GM04503 (cell line): ENCODE data around the gene PSMD3.
A peak's percentile ranks its signal among the peaks of the same experiment; 100 is the strongest.
"Not testable (repeated sequence)": the region's sequence is repeated elsewhere in the genome, so short reads cannot be mapped to it uniquely, and the experiment has no call there.

Experiments used
- DNase-seq: peaks from one replicate; pipeline ENCODE4 v3.0.0-alpha.2; 2012; ENCODE audit warnings: low read depth

The PSMD3 gene

DNA sequence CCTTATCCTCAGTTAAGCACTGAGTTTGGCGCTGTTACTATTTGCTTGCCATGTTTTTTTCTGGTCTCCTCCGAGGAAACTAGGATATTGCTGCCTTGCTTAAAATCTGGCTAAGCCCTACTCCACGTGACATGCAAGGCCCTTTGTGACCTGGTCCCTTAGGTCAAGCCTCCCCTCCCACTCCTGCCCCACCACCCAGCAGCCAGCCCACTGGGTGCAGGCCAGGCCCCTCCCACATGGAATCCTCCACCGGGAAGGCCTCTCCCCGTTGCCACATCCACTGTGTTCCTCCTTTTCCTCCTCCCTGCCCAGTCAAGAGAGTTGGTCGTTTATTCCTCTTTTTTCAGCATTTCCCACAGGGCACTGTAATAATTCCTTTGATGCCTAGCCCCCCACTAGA is 16.2 kb downstream of the PSMD3 start:
- DNase-seq, result no peak

GRCh38 chr17:39997543-39997942 is 16.9 kb downstream of the PSMD3 start:
- DNase-seq, result no peak

DNA sequence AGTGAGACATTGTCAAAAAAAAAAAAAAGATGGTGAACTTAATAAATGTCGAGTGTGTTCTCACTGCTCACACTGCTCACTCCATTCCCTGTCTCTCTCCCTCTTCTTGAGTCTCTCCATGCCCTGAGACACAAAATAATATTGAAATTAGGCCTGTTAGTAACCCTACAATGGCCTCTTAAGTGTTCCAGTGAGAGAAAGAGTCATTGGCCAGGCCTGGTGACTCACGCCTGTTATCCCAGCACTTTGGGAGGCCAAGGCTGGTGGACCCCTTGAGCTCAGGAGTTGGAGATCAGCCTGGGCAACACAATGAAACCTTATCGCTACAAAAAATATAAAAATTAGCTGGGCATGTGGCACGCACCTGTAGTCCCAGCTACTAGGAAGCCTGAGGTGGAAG is 18.5 kb downstream of the PSMD3 start:
- no peak for DNase-seq

DNA sequence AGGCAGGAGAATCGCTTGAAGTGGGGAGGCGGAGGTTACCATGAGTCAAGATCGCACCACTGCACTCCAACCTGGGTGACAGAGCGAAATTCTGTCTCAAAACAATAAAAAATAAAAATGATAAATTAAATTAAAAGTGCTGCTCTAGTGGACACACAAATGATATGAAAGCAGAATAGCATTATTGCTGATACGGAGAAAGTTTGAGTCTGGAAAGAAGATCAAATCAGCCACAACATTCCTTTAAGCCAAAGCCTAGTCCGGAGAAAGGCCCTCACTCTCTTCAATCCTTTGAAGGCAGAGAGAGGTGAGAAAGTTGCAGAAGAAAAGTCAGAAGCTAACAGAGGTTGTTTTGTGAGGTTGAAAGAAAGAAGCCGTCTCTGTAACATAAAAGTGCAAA is 19.6 kb downstream of the PSMD3 start:
- no peak for DNase-seq

- DNase-seq, result not testable (repeated sequence)
Measured at GRCh38 chr17:40001335-40001734, 20.7 kb downstream of the PSMD3 start.

- DNase-seq, result no peak
Measured at GRCh38 chr17:40004072-40004471, 23.5 kb downstream of the PSMD3 start.

GRCh38 chr17:40004712-40005111 is 24.1 kb downstream of the PSMD3 start:
- no peak for DNase-seq

- no peak for DNase-seq
Measured at GRCh38 chr17:40005520-40005919, 24.9 kb downstream of the PSMD3 start.

GRCh38 chr17:40010946-40011500 is 30.4 kb downstream of the PSMD3 start:
- DNase-seq, result not testable (repeated sequence)

- DNase-seq, result not testable (repeated sequence)
Measured at GRCh38 chr17:40012017-40012647, 31.5 kb downstream of the PSMD3 start.

- DNase-seq, result no peak
Measured at GRCh38 chr17:40014375-40014980, 33.9 kb downstream of the PSMD3 start.

- no peak for DNase-seq
Measured at GRCh38 chr17:40015005-40015997, 34.7 kb downstream of the PSMD3 start, which contains the start of gene CSF3. Gene CSF3 (plus strand): TSS chr17:40015440. CDS start chr17:40015475, 35 bp downstream.

DNA sequence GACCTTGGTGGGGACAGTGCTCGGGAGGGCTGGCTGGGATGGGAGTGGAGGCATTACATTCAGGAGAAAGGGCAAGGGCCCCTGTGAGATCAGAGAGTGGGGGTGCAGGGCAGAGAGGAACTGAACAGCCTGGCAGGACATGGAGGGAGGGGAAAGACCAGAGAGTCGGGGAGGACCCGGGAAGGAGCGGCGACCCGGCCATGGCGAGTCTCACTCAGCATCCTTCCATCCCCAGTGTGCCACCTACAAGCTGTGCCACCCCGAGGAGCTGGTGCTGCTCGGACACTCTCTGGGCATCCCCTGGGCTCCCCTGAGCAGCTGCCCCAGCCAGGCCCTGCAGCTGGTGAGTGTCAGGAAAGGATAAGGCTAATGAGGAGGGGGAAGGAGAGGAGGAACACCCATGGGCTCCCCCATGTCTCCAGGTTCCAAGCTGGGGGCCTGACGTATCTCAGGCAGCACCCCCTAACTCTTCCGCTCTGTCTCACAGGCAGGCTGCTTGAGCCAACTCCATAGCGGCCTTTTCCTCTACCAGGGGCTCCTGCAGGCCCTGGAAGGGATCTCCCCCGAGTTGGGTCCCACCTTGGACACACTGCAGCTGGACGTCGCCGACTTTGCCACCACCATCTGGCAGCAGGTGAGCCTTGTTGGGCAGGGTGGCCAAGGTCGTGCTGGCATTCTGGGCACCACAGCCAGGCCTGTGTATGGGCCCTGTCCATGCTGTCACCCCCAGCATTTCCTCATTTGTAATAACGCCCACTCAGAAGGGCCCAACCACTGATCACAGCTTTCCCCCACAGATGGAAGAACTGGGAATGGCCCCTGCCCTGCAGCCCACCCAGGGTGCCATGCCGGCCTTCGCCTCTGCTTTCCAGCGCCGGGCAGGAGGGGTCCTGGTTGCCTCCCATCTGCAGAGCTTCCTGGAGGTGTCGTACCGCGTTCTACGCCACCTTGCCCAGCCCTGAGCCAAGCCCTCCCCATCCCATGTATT is 35.7 kb downstream of the PSMD3 start:
- no peak for DNase-seq

DNA sequence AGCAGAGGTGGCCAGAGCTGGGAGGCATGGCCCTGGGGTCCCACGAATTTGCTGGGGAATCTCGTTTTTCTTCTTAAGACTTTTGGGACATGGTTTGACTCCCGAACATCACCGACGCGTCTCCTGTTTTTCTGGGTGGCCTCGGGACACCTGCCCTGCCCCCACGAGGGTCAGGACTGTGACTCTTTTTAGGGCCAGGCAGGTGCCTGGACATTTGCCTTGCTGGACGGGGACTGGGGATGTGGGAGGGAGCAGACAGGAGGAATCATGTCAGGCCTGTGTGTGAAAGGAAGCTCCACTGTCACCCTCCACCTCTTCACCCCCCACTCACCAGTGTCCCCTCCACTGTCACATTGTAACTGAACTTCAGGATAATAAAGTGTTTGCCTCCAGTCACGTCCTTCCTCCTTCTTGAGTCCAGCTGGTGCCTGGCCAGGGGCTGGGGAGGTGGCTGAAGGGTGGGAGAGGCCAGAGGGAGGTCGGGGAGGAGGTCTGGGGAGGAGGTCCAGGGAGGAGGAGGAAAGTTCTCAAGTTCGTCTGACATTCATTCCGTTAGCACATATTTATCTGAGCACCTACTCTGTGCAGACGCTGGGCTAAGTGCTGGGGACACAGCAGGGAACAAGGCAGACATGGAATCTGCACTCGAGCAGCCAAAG is 36.9 kb downstream of the PSMD3 start:
- no peak for DNase-seq

DNA sequence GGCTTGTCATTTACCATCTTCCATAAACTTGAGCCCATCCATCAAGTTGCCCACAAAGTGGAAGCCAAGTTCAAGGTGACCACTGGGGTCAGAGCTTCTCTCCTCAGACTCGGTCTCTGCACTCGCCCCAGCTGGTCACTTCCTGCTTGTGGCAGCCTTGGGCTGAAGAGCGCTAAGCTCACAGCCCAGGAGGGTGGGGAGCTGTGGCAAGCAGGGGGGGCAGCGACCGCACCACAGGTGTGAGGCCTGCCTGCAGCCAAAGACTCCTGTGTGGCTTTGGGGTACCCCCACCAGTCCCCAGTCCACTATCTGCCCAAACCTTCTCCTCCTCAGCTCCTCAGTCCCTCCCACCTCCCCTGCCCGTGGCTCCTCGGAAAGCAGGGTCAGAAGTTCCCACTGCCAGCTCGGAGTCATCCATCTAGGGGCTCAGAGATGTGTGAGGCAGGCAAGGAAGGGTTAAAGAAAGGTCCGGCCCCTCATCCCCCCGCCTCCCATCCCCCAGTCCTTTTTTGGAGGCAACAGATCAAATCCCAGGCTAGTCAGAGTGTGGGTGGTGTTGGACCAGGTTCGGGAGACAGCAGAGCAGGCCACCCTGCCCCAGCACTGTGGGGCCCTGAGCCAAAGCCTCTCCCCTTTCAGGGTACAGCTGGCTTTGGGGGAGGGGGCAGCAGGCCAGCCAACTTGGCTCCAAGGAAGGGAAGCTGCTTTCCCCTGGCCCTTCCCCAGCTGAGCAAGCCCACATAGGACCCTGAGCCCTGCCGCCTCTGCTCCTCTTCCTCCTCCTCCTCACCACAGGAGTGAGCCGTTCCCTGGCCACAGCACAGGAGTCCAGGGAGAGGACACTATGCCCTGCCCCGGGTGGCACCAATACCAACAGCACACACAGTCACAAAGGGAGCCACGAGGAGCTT is 37.9 kb downstream of the PSMD3 start:
- DNase-seq, result no peak

- no peak for DNase-seq
Measured at GRCh38 chr17:40019140-40019991, 38.8 kb downstream of the PSMD3 start.

- no peak for DNase-seq
Measured at GRCh38 chr17:40020146-40020545, 39.5 kb downstream of the PSMD3 start.

- peak; percentile 42 for DNase-seq
Measured at GRCh38 chr17:40021451-40021971, 40.9 kb downstream of the PSMD3 start.
